HG03103 (cell line): ENCODE data around the gene GALNT17.
"Not testable (repeated sequence)": the region's sequence is repeated elsewhere in the genome, so short reads cannot be mapped to it uniquely, and the experiment has no call there.

ENCODE experiments used
- ATAC-seq: cut with Tn5 transposase; IDR thresholded peaks from one replicate; pipeline ENCODE4 v1.9.1; 2021; ENCODE audit warnings: low read depth; ENCODE audit not compliant: unreplicated experiment

GALNT17 gene

DNA sequence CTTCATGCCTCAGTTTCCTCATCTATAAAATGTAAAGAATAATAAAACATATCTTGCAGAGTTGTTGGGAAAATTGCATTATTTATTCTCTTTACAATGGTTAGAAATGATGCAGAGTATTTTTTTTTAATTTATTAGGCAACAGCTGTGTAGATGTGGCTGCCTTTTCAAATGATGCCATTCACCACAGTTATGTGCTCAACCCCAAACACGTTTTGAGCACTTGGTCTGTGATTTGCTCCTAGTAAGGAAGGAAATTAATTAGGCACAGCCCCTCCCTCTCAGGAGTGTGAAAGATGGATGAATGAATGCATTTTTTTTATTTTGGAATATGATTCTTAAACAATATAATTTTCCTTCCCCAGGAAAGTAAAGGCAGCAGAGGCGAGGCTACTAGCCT lies 575.1 kb downstream of the GALNT17 start:
- ATAC-seq, result no peak

GRCh38 chr7:71708710-71709109 lies 576.8 kb downstream of the GALNT17 start:
- no peak for ATAC-seq

DNA sequence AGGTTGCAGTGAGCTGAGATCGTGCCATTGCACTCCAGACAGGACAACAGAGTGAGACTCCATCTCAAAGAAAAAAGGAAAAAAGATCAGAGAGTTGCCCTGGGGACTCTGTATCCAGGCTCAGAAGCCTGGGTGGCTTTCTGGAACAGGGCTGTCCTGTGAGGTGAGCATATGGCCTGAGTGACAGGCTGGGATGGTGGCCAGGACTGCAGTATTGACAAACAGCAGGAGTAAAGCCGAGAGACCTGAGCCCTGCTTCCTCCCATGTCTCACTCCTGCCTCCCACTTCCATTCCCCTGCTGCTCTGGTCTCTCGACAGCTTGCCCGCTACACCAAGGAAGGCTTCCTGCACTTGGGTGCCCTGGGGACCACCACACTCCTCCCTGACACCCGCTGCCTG lies 578.5 kb downstream of the GALNT17 start:
- no peak for ATAC-seq

DNA sequence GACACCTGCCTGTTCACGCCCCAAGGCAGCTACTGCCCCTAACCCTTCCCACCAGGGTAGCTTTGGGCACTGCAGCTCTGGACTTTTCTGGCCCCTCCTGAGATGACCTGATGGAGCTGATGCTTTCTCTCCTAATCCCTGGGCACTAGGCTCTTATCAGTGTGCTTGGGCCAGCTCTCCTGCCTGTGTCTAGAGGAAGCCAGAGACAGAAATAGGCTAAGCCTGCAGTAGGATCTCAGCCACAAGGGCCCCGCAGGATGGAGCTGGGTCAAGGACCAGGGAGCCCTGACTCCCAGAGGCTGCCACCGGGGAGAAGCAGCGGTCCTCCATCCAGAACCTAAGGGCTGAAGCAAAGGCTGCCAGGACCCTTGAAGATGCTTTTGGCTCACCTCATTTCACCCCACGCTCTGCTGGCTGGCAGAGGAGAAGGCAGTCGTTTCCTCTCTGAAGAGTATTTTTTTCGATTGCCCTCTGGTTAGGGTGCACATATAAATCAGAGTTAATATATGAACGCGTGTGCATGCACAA lies 580.8 kb downstream of the GALNT17 start:
- no peak for ATAC-seq

DNA sequence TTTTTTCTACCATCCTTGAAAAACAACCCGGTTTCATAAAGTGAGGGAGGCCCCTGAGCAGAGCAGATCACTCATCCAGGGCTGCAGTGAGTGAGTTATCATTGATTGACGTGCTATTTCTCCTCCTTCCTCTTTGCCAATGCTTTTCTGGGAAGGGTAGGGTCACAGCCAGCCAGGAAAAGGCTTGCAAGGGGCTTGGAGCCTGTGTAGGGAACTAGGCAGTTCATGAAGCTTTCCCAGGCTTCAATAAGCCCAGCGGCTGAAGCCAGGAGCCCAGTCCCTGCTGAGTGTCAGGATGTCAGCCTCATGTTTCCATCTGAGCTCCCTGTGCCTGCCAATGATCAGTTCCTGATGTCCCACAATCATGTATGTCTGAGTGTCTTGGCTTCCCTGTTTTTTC lies 584.7 kb downstream of the GALNT17 start:
- ATAC-seq, result no peak

GRCh38 chr7:71718563-71718962 lies 586.6 kb downstream of the GALNT17 start:
- ATAC-seq, result no peak

GRCh38 chr7:71721742-71722141 lies 589.8 kb downstream of the GALNT17 start:
- ATAC-seq, result no peak

DNA sequence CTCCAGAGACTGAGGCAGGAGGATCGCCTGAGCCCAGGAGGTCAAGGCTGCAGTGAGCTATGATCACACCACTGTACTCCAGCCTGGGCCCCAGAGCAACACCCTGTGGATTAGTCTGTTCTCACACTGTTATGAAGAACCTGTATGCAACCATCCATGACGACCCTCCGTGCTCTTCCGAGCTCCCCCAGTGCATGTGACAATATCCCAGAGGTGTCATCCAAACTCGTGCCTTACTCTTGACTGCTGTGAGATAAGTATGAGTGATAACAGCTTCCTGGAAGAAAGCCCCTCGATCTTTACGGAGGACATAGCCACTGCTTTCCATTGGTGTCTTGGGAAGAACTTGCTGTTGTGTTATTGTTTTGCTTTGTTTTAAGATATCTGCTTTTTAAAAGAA lies 591.9 kb downstream of the GALNT17 start:
- ATAC-seq, result no peak

GRCh38 chr7:71727347-71727746 lies 595.4 kb downstream of the GALNT17 start:
- ATAC-seq, result no peak

DNA sequence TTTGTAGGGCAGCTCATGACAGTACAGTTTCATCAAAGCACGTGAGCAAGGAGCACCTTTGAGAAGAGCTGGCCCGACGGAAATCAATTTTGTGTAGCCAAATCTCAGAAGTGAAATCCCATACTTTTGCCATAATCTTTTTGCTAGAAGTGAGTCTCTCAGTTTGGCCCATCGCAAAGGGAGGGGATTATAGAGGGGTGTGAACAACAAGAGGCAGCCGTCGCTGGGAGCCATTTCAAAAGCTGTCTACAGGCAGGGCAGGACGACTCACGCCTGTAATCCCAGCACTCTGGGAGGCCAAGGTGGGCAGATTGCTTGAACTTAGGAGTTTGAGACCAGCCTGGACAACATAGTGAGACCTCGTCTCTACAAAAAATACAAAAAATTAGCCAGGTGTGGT lies 599.8 kb downstream of the GALNT17 start:
- ATAC-seq, result no peak

DNA sequence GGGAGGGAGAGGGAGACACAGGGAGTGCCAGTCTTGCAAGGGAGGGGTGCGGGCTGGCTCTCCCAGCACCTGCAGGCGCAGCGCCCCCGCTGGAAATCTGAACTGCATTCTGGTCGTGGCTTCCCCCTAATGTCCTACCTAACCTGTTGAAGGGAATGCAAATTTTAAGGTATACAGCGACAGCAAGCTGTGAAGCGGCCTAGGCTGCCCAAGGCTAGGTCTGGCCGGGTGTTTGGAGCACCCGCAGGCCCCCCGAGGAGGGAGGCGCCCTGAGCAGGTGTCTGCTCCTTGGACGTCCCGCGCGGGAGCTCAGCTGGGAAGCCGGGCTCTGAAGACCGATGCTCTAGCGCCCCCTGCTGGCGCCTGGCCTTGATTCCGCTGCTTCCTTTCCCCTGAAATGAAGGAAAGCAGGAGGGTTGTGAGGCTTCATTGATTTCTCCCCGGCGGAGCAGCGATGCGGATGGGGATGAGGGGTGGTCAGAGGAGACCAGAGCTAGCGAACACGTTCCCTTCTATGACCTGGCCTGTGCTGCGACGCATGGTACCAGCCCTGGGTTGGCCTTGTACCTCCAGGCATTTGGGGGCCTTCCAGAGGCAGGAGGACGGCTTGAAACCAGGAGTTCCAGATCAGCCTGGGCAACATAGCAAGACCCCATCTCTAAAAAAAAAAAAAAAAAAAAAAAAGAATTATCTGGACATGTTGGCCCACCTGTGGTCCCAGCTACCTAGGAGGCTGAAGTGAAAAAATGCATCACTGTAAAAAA lies 601.3 kb downstream of the GALNT17 start:
- ATAC-seq, result no peak

- ATAC-seq, result no peak
Observed at GRCh38 chr7:71735961-71736556, 604.1 kb downstream of the GALNT17 start.

GRCh38 chr7:71737931-71738540 lies 606.1 kb downstream of the GALNT17 start:
- not testable (repeated sequence) for ATAC-seq

DNA sequence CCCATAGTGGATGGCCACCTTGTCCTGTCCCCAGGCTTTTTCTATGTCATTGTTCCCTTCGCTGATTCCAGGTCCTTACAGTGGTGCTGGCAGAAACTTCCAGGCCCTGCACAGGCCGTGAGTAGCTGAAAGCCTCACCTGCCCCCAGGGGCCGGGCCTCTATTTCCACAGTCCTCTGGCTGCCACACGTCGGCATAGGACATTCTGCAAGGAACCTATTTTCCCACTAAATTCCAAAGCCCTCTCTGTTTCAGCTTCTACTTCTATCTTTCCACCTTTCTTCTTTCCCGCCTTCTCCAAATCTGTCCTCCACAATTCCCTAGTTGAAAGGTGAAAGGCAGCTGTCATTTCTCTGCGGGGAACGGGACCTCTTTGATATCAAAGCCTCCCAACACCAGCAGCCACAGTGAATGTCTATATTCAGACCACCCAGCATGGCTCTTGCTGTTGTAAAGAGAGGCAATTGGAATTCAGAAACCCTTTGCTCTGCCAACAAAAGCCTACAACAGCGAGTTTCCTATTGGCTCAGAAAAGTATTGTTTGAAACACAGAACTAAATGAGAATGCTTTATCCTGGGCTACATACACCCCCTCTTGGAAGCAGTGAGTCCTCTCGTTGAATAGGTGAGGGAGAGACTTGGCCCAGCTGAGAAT lies 607.7 kb downstream of the GALNT17 start:
- ATAC-seq, result no peak

- no peak for ATAC-seq
Observed at GRCh38 chr7:71740174-71740560, 608.2 kb downstream of the GALNT17 start.

DNA sequence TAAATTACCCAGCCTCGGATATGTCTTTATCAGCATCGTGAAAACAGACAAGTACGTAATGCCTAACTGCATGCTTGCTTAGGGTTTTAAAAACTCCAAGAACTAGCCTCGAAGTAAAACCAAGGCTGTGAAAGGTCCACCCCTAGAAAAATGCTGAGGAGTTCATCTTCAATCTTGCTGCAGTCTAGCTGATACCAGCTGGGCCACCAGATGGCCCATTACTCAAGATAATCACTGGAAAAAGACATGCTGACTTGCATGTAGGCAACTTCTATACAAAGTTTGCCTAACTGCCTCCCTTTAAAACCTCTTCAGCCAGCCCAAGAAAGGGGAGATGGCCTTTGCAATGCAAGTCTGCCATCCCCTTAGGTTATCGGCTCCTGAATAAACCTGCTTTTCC lies 614.1 kb downstream of the GALNT17 start:
- no peak for ATAC-seq

DNA sequence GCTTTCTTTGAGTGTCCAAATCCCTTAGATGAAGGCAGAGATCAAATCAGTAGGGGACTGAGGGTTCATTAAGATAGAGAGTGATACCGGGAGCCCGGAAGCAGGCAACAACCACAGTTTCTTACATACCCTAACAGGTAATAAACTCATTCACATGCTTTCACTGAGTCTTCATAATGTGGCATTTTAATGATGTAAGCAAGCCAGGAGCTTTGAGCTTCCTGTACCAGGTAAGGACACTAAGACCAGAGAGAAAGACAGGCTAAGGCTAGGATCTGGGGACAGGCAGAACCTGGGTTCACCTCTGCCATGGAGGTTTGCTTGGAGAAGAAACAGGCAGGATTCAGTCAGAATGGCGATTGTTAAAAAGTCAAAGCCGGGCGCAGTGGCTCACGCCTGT lies 618.3 kb downstream of the GALNT17 start:
- ATAC-seq, result no peak

GRCh38 chr7:71752171-71752935 lies 620.4 kb downstream of the GALNT17 start:
- no peak for ATAC-seq

DNA sequence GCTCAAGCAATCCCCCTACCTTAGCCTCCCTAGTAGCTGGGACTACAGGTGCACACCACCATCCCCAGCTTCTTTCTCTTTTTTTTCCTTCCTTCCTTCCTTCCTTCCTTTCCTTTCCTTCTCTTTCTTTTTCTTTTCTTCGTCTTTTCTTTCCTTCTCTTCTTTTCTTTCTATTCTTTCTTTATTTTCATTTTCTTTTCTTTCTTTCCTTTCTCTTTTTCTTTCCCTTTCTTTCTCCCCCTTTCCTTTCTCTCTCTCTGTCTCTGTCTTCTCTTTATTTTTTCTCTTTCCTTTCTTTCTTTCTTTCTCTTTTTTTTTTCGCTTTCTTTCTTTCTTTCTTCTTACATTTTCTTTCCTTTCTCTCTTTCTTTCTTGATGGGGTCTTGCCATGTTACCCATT lies 621.3 kb downstream of the GALNT17 start:
- ATAC-seq, result no peak

- no peak for ATAC-seq
Observed at GRCh38 chr7:71753956-71754664, 622.2 kb downstream of the GALNT17 start.
